Spleen (tissue), 11 donors: ENCODE measurements around the gene ABTB1. TPM values are rescaled to one million over a fixed set of nuclear protein-coding genes. Genes with fewer than 3 reads are reported as not detected.

Source experiments
- DNase-seq: peaks from one replicate; pipeline ENCODE4 v3.0.0-alpha.2; 2020
- H3K27ac ChIP-seq, 8 donors: fragments of 200-600 bp; sonication (generic) in 7 of 8; 1 replicate in 4 of 8; 2 replicates in 4 of 8; pipeline versions ENCODE4 v1.5.0 to v1.8.0; 2016 to 2021; ENCODE audit warnings: inconsistent platforms in 4 of 8, mild to moderate bottlenecking in 4 of 8, moderate library complexity in 1 of 8
- H3K27me3 ChIP-seq, 7 donors: fragments of 200-600 bp; sonication (generic) in 6 of 7; replicated peaks in 1 of 7; 1 replicate in 4 of 7; 2 replicates in 3 of 7; pipeline versions ENCODE4 v1.5.0 to v1.8.0; 2016 to 2021; ENCODE audit warnings: inconsistent platforms in 3 of 7, mild to moderate bottlenecking in 1 of 7
- H3K36me3 ChIP-seq, 6 donors: fragments of 200-600 bp; sonication (generic) in 5 of 6; 1 replicate in 4 of 6; 2 replicates in 2 of 6; pipeline versions ENCODE4 v1.5.0 to v1.8.0; 2016 to 2021; ENCODE audit warnings: inconsistent platforms in 2 of 6
- H3K4me1 ChIP-seq, 6 donors: fragments of 200-600 bp; sonication (generic) in 5 of 6; 1 replicate in 3 of 6; 2 replicates in 3 of 6; pipeline versions ENCODE4 v1.5.0 to v1.8.0; 2016 to 2021; ENCODE audit warnings: inconsistent platforms in 3 of 6
- H3K4me3 ChIP-seq, 8 donors: fragments of 200-600 bp; sonication (generic) in 7 of 8; 1 replicate in 4 of 8; 2 replicates in 4 of 8; pipeline versions ENCODE4 v1.5.0 to v1.8.0; 2016 to 2021; ENCODE audit warnings: inconsistent platforms in 4 of 8, mild to moderate bottlenecking in 4 of 8, moderate library complexity in 2 of 8
- H3K9me3 ChIP-seq, 8 donors: fragments of 200-600 bp; sonication (generic) in 7 of 8; 1 replicate in 4 of 8; 2 replicates in 4 of 8; pipeline versions ENCODE4 v1.5.0 to v1.8.0; 2016 to 2021; ENCODE audit warnings: inconsistent platforms in 4 of 8
- CTCF ChIP-seq, 11 experiments: fragments of 200-600 bp in 7 of 11; fragments of 450-650 bp in 4 of 11; sonication (generic) in 4 of 11; IDR thresholded peaks in 8 of 11; conservative IDR thresholded peaks in 3 of 11; 1 replicate in 7 of 11; 2 replicates in 4 of 11; pipeline versions ENCODE4 v1.4.0 to v1.8.0; 2016 to 2021; ENCODE audit warnings: antibody characterized with exemption in 11 of 11, inconsistent platforms in 4 of 11, mild to moderate bottlenecking in 1 of 11
- POLR2A ChIP-seq, 3 donors: fragments of 450-650 bp; IDR thresholded peaks; one replicate each; pipeline ENCODE4 v1.5.1; 2017; ENCODE audit warnings: antibody characterized with exemption in 3 of 3, mild to moderate bottlenecking in 1 of 3
- POLR2AphosphoS5 ChIP-seq, 3 donors: sonication (generic); formaldehyde crosslinking; IDR thresholded peaks; one replicate each; pipeline ENCODE4 v1.5.1; 2017; ENCODE audit warnings: antibody characterized with exemption in 3 of 3
- WGBS, 5 donors: extraction: QIAGEN DNeasy Blood & Tissue Kit in 3 of 5; methylation state at CpG; one replicate each; pipeline versions ENCODE4 v1.1.5 to v1.1.7; 2013 to 2018; 5-methylcytosine and 5-hydroxymethylcytosine counted together
- intact Hi-C: fragments of 100-400 bp; cut with DNase I; formaldehyde crosslinking; loops from one replicate; pipeline ENCODE4 v1.15.0; 2023; ENCODE audit warnings: low total_unique reads
- polyA plus RNA-seq, 3 donors: library from polyadenylated mRNA; stranded (reverse); fragments of 200-250 nt; gene quantifications; one replicate each; pipeline ENCODE4 v1.2.1, GENCODE V29; 2013
- total RNA-seq, 7 donors: library from RNA; depleted of rRNA in 3 of 7; stranded (reverse); fragments of >200 nt in 3 of 7; fragmentation: NEBNext Ultra II Directional in 4 of 7; extraction: Animal tissue kit (Norgen Biotek cat#: 25700) in 4 of 7; gene quantifications; one replicate each; pipeline versions ENCODE4 v1.1.0 to v1.2.1, GENCODE V29; 2016 to 2021
- donor health status: healthy with polysubstance abuse.
- donor health status: DM: no; HTN: no; CAD: no; lungs with moderate emphysema.
- donor health status: DM: no; HTN: no; CAD: no.
- donor health status: Bipolar disorder and iron deficiency.
- donor health status: healthy.
- donor health status: DM: no; HTN: no; CAD: no.
- donor health status: DM: yes; HTN: yes; CAD: no.

ABTB1 gene
- total and polyA plus RNA-seq, 10 donors = 57.9 to 172 (median 145) TPM

GRCh38 chr3:127714866-127715265 lies 42.1 kb downstream of the ABTB1 start:
- H3K27me3 ChIP-seq = no peaks in the 10 kb centered on the region
- no peak for TF ChIP-seq CTCF (IDR thresholded peaks at IDR 0.05 in 8 of 11, conservative IDR thresholded peaks at IDR 0.05 in 3 of 11)
- TF ChIP-seq POLR2A (IDR thresholded peaks at IDR 0.05) = no peak
- TF ChIP-seq POLR2AphosphoS5 (IDR thresholded peaks at IDR 0.05) = no peak
- peak overlapping the region in 5 of 8 donors; percentile 76 to 90 (median 78) for H3K27ac ChIP-seq
- no peak overlapping the region for H3K4me3 ChIP-seq
- peaks cover 3 to 81% (median 42%) of the 10 kb centered on the region in 6 donors for H3K4me1 ChIP-seq
- no peaks in the 10 kb centered on the region for H3K9me3 ChIP-seq
- intact Hi-C loops = no loop called here
- 91 to 95% (median 93%) methylated on average over 4 to 5 of the region's 5 CpGs for WGBS, 5 donors
- H3K36me3 ChIP-seq = peaks cover 0 to 24% (median 0%) of the 10 kb centered on the region in 6 donors
- DNase-seq = peak; percentile 33

GRCh38 chr3:127715532-127715931 lies 42.8 kb downstream of the ABTB1 start:
- Histone ChIP-seq H3K27ac (peak overlapping the region in 6 of 8 donors; percentile 19 to 90 (median 78)), H3K4me1 (peaks cover 3 to 75% (median 38%) of the 10 kb centered on the region in 6 donors), H3K36me3 (peaks cover 0 to 30% (median 0%) of the 10 kb centered on the region in 6 donors), H3K4me3 (no peak overlapping the region), H3K27me3 (no peaks in the 10 kb centered on the region), H3K9me3 (no peaks in the 10 kb centered on the region)
- peak; percentile 62 for DNase-seq
- WGBS, 5 donors = 24 to 65% (median 48%) methylated on average over 7 to 8 of the region's 8 CpGs
- intact Hi-C loops = no loop called here
- TF ChIP-seq POLR2A (IDR thresholded peaks at IDR 0.05) (no peak), POLR2AphosphoS5 (IDR thresholded peaks at IDR 0.05) (no peak), CTCF (IDR thresholded peaks at IDR 0.05 in 8 of 11, conservative IDR thresholded peaks at IDR 0.05 in 3 of 11) (no peak)

- H3K9me3 ChIP-seq = no peaks in the 10 kb centered on the region
- H3K36me3 ChIP-seq = peaks cover 0 to 39% (median 0%) of the 10 kb centered on the region in 6 donors
- H3K27ac ChIP-seq = peak overlapping the region in 5 of 8 donors; percentile 21 to 90 (median 78)
- WGBS, 5 donors = 89 to 95% (median 92%) methylated on average over 6 of the region's 6 CpGs
- peaks cover 3 to 66% (median 34%) of the 10 kb centered on the region in 6 donors for H3K4me1 ChIP-seq
- intact Hi-C loops = no loop called here
- H3K4me3 ChIP-seq = no peak overlapping the region
- no peak for DNase-seq
- TF ChIP-seq POLR2A (IDR thresholded peaks at IDR 0.05) = no peak
- no peaks in the 10 kb centered on the region for H3K27me3 ChIP-seq
These were observed 43.6 kb downstream of the ABTB1 start for GRCh38 chr3:127716384-127716783.

GRCh38 chr3:127717357-127718244 lies 44.8 kb downstream of the ABTB1 start:
- Histone ChIP-seq H3K27ac (peak overlapping the region in 4 of 8 donors; percentile 21 to 90 (median 64)), H3K4me3 (no peak overlapping the region), H3K27me3 (no peaks in the 10 kb centered on the region), H3K36me3 (peaks cover 0 to 44% (median 0%) of the 10 kb centered on the region in 6 donors), H3K4me1 (peaks cover 3 to 60% (median 27%) of the 10 kb centered on the region in 6 donors), H3K9me3 (no peaks in the 10 kb centered on the region)
- DNase-seq = no peak
- intact Hi-C loops = no loop called here
- TF ChIP-seq POLR2AphosphoS5 (IDR thresholded peaks at IDR 0.05) (no peak), CTCF (IDR thresholded peaks at IDR 0.05 in 8 of 11, conservative IDR thresholded peaks at IDR 0.05 in 3 of 11) (no peak), POLR2A (IDR thresholded peaks at IDR 0.05) (no peak)
- WGBS, 5 donors = 86 to 92% (median 88%) methylated on average over 12 to 14 of the region's 14 CpGs
